ENCODE measurements around the gene NEBL.

DNA sequence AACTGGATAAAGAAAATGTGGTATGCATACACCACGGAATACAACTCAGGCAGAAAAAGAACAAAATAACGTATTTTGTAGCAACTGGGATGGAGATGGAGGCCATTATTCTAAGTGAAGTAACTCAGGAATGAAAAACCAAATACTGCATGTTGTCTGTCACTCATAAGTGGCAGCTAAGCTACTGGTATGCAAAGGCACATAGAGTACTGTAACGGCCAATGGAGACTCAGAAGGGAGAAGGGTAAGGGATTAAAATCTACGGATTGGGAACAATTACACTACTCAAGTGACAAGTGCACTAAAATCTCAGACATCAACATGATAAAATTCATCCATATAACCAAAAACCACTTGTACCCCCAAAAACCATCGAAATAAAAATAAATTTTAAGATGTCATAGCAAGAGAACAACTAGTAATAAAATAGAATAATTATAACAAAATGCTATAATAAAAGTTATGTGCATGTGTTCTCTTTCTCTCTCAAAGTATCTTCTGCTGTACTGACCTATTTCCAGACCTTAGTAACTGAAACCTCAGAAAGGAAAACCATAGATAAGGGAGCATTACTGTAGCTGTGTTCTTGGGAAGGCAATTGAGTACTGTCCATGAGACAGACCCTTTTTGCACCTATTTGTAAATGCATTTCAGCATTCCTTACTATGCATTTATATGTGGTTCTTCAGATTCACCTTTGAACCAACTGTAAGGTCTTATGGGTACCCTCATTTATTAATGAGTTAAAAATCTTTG is 6.7 kb upstream of the NEBL start:
- TF ChIP-seq, protein P1, sequence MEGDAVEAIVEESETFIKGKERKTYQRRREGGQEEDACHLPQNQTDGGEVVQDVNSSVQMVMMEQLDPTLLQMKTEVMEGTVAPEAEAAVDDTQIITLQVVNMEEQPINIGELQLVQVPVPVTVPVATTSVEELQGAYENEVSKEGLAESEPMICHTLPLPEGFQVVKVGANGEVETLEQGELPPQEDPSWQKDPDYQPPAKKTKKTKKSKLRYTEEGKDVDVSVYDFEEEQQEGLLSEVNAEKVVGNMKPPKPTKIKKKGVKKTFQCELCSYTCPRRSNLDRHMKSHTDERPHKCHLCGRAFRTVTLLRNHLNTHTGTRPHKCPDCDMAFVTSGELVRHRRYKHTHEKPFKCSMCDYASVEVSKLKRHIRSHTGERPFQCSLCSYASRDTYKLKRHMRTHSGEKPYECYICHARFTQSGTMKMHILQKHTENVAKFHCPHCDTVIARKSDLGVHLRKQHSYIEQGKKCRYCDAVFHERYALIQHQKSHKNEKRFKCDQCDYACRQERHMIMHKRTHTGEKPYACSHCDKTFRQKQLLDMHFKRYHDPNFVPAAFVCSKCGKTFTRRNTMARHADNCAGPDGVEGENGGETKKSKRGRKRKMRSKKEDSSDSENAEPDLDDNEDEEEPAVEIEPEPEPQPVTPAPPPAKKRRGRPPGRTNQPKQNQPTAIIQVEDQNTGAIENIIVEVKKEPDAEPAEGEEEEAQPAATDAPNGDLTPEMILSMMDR (IDR thresholded peaks at IDR 0.05) = no peak
- TF ChIP-seq POLR2A (IDR thresholded peaks at IDR 0.05) = no peak
